Central memory CD8-positive, alpha-beta T cell (primary cell): ENCODE data around the gene POFUT2.

ENCODE experiments used
- ATAC-seq: fragments of 150-1000 bp; cut with Tn5 transposase; replicated peaks from 2 replicates; pipeline ENCODE4 v1.10.0; 2022; ENCODE audit warnings: mild to moderate bottlenecking, moderate FRiP score, moderate number of reproducible peaks; ENCODE audit not compliant: poor library complexity, severe bottlenecking; ENCODE audit errors: extremely low read depth
- DNase-seq, 2 donors: peaks; one replicate each; pipeline ENCODE4 v3.0.0; 2021; ENCODE audit warnings: low spot score in 2 of 2
- H3K27ac Mint-ChIP-seq: one replicate; pipeline ENCODE4 v1.8.0; 2022; ENCODE audit warnings: low read depth, mild to moderate bottlenecking, moderate library complexity, mixed read lengths
- H3K27me3 Mint-ChIP-seq: one replicate; pipeline ENCODE4 v1.8.0; 2022; ENCODE audit warnings: mixed read lengths
- H3K36me3 Mint-ChIP-seq: one replicate; pipeline ENCODE4 v1.8.0; 2022; ENCODE audit warnings: mild to moderate bottlenecking, moderate library complexity, mixed read lengths; ENCODE audit not compliant: insufficient read depth
- H3K4me1 Mint-ChIP-seq: one replicate; pipeline ENCODE4 v1.8.0; 2022; ENCODE audit warnings: mixed read lengths
- H3K4me3 Mint-ChIP-seq: one replicate; pipeline ENCODE4 v1.8.0; 2022; ENCODE audit warnings: mild to moderate bottlenecking, moderate library complexity, mixed read lengths
- H3K9me3 Mint-ChIP-seq: one replicate; pipeline ENCODE4 v1.8.0; 2022; ENCODE audit warnings: mixed read lengths

POFUT2 gene

GRCh38 chr21:45277101-45278045 is 10.3 kb downstream of the POFUT2 start:
- no peaks in the 10 kb centered on the region for H3K9me3 Mint-ChIP-seq
- ATAC-seq (no peak), DNase-seq (no peak)
- H3K4me3 Mint-ChIP-seq = no peak overlapping the region
- no peak overlapping the region for H3K27ac Mint-ChIP-seq
- H3K36me3 Mint-ChIP-seq = peaks cover 23% of the 10 kb centered on the region
- no peaks in the 10 kb centered on the region for H3K4me1 Mint-ChIP-seq
- no peaks in the 10 kb centered on the region for H3K27me3 Mint-ChIP-seq

- Mint-ChIP-seq H3K27ac (no peak overlapping the region), H3K4me1 (no peaks in the 10 kb centered on the region), H3K4me3 (no peak overlapping the region), H3K27me3 (no peaks in the 10 kb centered on the region), H3K9me3 (no peaks in the 10 kb centered on the region), H3K36me3 (peaks cover 20% of the 10 kb centered on the region)
- DNase-seq (no peak), ATAC-seq (no peak)
These were observed 11.1 kb downstream of the POFUT2 start for GRCh38 chr21:45276596-45276995.

- DNase-seq (no peak), ATAC-seq (no peak)
- H3K9me3 Mint-ChIP-seq = peaks cover 7% of the 10 kb centered on the region
- H3K4me3 Mint-ChIP-seq = no peak overlapping the region
- peaks cover 18% of the 10 kb centered on the region for H3K4me1 Mint-ChIP-seq
- no peak overlapping the region for H3K27ac Mint-ChIP-seq
- H3K36me3 Mint-ChIP-seq = peaks cover 24% of the 10 kb centered on the region
- H3K27me3 Mint-ChIP-seq = no peaks in the 10 kb centered on the region
These were observed 17.3 kb downstream of the POFUT2 start for GRCh38 chr21:45270306-45270821.

GRCh38 chr21:45269861-45270260 is 17.8 kb downstream of the POFUT2 start:
- Mint-ChIP-seq H3K27me3 (no peaks in the 10 kb centered on the region), H3K27ac (no peak overlapping the region), H3K9me3 (peaks cover 7% of the 10 kb centered on the region), H3K4me3 (no peak overlapping the region), H3K36me3 (peaks cover 23% of the 10 kb centered on the region), H3K4me1 (peaks cover 18% of the 10 kb centered on the region)
- ATAC-seq (no peak), DNase-seq (no peak)

GRCh38 chr21:45267390-45267760 is 20.3 kb downstream of the POFUT2 start:
- ATAC-seq = no peak
- Mint-ChIP-seq H3K4me3 (peak overlapping the region; percentile 44), H3K27ac (peak overlapping the region; percentile 92), H3K4me1 (peaks cover 18% of the 10 kb centered on the region), H3K9me3 (peaks cover 7% of the 10 kb centered on the region), H3K27me3 (no peaks in the 10 kb centered on the region), H3K36me3 (peaks cover 27% of the 10 kb centered on the region)
- peak in 1 of 2 donors; percentile 12 for DNase-seq

- ATAC-seq = peak; percentile 97
- Mint-ChIP-seq H3K36me3 (peaks cover 27% of the 10 kb centered on the region), H3K27me3 (no peaks in the 10 kb centered on the region), H3K9me3 (peaks cover 7% of the 10 kb centered on the region), H3K4me1 (peaks cover 18% of the 10 kb centered on the region), H3K27ac (peak overlapping the region; percentile 92), H3K4me3 (peak overlapping the region; percentile 44)
- DNase-seq = peak; percentile 22 to 76
These were observed 20.9 kb downstream of the POFUT2 start for GRCh38 chr21:45266518-45267389.

GRCh38 chr21:45265721-45266517 is 21.8 kb downstream of the POFUT2 start:
- H3K4me1 Mint-ChIP-seq = peaks cover 18% of the 10 kb centered on the region
- ATAC-seq (no peak), DNase-seq (peak in 1 of 2 donors; percentile 10)
- peak overlapping the region; percentile 92 for H3K27ac Mint-ChIP-seq
- peak overlapping the region; percentile 44 for H3K4me3 Mint-ChIP-seq
- H3K27me3 Mint-ChIP-seq = no peaks in the 10 kb centered on the region
- peaks cover 24% of the 10 kb centered on the region for H3K36me3 Mint-ChIP-seq
- peaks cover 2% of the 10 kb centered on the region for H3K9me3 Mint-ChIP-seq

GRCh38 chr21:45264912-45265515 is 22.7 kb downstream of the POFUT2 start:
- ATAC-seq (no peak), DNase-seq (no peak)
- no peaks in the 10 kb centered on the region for H3K9me3 Mint-ChIP-seq
- H3K36me3 Mint-ChIP-seq = peaks cover 21% of the 10 kb centered on the region
- H3K4me3 Mint-ChIP-seq = peak overlapping the region; percentile 20
- no peak overlapping the region for H3K27ac Mint-ChIP-seq
- peaks cover 18% of the 10 kb centered on the region for H3K4me1 Mint-ChIP-seq
- no peaks in the 10 kb centered on the region for H3K27me3 Mint-ChIP-seq

- Mint-ChIP-seq H3K27ac (no peak overlapping the region), H3K9me3 (no peaks in the 10 kb centered on the region), H3K27me3 (no peaks in the 10 kb centered on the region), H3K4me1 (peaks cover 18% of the 10 kb centered on the region), H3K36me3 (peaks cover 18% of the 10 kb centered on the region), H3K4me3 (peak overlapping the region; percentile 20)
- DNase-seq (no peak), ATAC-seq (no peak)
These were observed 23.4 kb downstream of the POFUT2 start for GRCh38 chr21:45264146-45264911.

- no peak for DNase-seq
- ATAC-seq = no peak
- peaks cover 18% of the 10 kb centered on the region for H3K4me1 Mint-ChIP-seq
- peaks cover 19% of the 10 kb centered on the region for H3K36me3 Mint-ChIP-seq
- H3K27me3 Mint-ChIP-seq = no peaks in the 10 kb centered on the region
- H3K4me3 Mint-ChIP-seq = no peak overlapping the region
- no peak overlapping the region for H3K27ac Mint-ChIP-seq
- no peaks in the 10 kb centered on the region for H3K9me3 Mint-ChIP-seq
These were observed 24.2 kb downstream of the POFUT2 start for GRCh38 chr21:45263534-45263933.

GRCh38 chr21:45262616-45263015 is 25.1 kb downstream of the POFUT2 start:
- no peaks in the 10 kb centered on the region for H3K27me3 Mint-ChIP-seq
- H3K9me3 Mint-ChIP-seq = no peaks in the 10 kb centered on the region
- DNase-seq = no peak
- H3K27ac Mint-ChIP-seq = peak overlapping the region; percentile 35
- H3K4me1 Mint-ChIP-seq = peaks cover 18% of the 10 kb centered on the region
- H3K36me3 Mint-ChIP-seq = peaks cover 15% of the 10 kb centered on the region
- ATAC-seq = no peak
- H3K4me3 Mint-ChIP-seq = no peak overlapping the region
